Spleen (tissue), 11 donors: ENCODE data around the gene CRELD2. TPM values are rescaled to one million over a fixed set of nuclear protein-coding genes. Genes with fewer than 3 reads are reported as not detected.

Source experiments
- DNase-seq: peaks from one replicate; pipeline ENCODE4 v3.0.0-alpha.2; 2020
- H3K27ac ChIP-seq, 8 donors: fragments of 200-600 bp; sonication (generic) in 7 of 8; 1 replicate in 4 of 8; 2 replicates in 4 of 8; pipeline versions ENCODE4 v1.5.0 to v1.8.0; 2016 to 2021; ENCODE audit warnings: inconsistent platforms in 4 of 8, mild to moderate bottlenecking in 4 of 8, moderate library complexity in 1 of 8
- H3K27me3 ChIP-seq, 7 donors: fragments of 200-600 bp; sonication (generic) in 6 of 7; replicated peaks in 1 of 7; 1 replicate in 4 of 7; 2 replicates in 3 of 7; pipeline versions ENCODE4 v1.5.0 to v1.8.0; 2016 to 2021; ENCODE audit warnings: inconsistent platforms in 3 of 7, mild to moderate bottlenecking in 1 of 7
- H3K36me3 ChIP-seq, 6 donors: fragments of 200-600 bp; sonication (generic) in 5 of 6; 1 replicate in 4 of 6; 2 replicates in 2 of 6; pipeline versions ENCODE4 v1.5.0 to v1.8.0; 2016 to 2021; ENCODE audit warnings: inconsistent platforms in 2 of 6
- H3K4me1 ChIP-seq, 6 donors: fragments of 200-600 bp; sonication (generic) in 5 of 6; 1 replicate in 3 of 6; 2 replicates in 3 of 6; pipeline versions ENCODE4 v1.5.0 to v1.8.0; 2016 to 2021; ENCODE audit warnings: inconsistent platforms in 3 of 6
- H3K4me3 ChIP-seq, 8 donors: fragments of 200-600 bp; sonication (generic) in 7 of 8; 1 replicate in 4 of 8; 2 replicates in 4 of 8; pipeline versions ENCODE4 v1.5.0 to v1.8.0; 2016 to 2021; ENCODE audit warnings: inconsistent platforms in 4 of 8, mild to moderate bottlenecking in 4 of 8, moderate library complexity in 2 of 8
- H3K9me3 ChIP-seq, 8 donors: fragments of 200-600 bp; sonication (generic) in 7 of 8; 1 replicate in 4 of 8; 2 replicates in 4 of 8; pipeline versions ENCODE4 v1.5.0 to v1.8.0; 2016 to 2021; ENCODE audit warnings: inconsistent platforms in 4 of 8
- POLR2A ChIP-seq, 3 donors: fragments of 450-650 bp; IDR thresholded peaks; one replicate each; pipeline ENCODE4 v1.5.1; 2017; ENCODE audit warnings: antibody characterized with exemption in 3 of 3, mild to moderate bottlenecking in 1 of 3
- POLR2AphosphoS5 ChIP-seq, 3 donors: sonication (generic); formaldehyde crosslinking; IDR thresholded peaks; one replicate each; pipeline ENCODE4 v1.5.1; 2017; ENCODE audit warnings: antibody characterized with exemption in 3 of 3
- WGBS, 5 donors: extraction: QIAGEN DNeasy Blood & Tissue Kit in 3 of 5; methylation state at CpG; one replicate each; pipeline versions ENCODE4 v1.1.5 to v1.1.7; 2013 to 2018; 5-methylcytosine and 5-hydroxymethylcytosine counted together
- intact Hi-C: fragments of 100-400 bp; cut with DNase I; formaldehyde crosslinking; loops from one replicate; pipeline ENCODE4 v1.15.0; 2023; ENCODE audit warnings: low total_unique reads
- polyA plus RNA-seq, 3 donors: library from polyadenylated mRNA; stranded (reverse); fragments of 200-250 nt; gene quantifications; one replicate each; pipeline ENCODE4 v1.2.1, GENCODE V29; 2013
- total RNA-seq, 7 donors: library from RNA; depleted of rRNA in 3 of 7; stranded (reverse); fragments of >200 nt in 3 of 7; fragmentation: NEBNext Ultra II Directional in 4 of 7; extraction: Animal tissue kit (Norgen Biotek cat#: 25700) in 4 of 7; gene quantifications; one replicate each; pipeline versions ENCODE4 v1.1.0 to v1.2.1, GENCODE V29; 2016 to 2021
- TF ChIP-seq, protein P1 (sequence below), 11 experiments: fragments of 200-600 bp in 7 of 11; fragments of 450-650 bp in 4 of 11; sonication (generic) in 4 of 11; IDR thresholded peaks in 8 of 11; conservative IDR thresholded peaks in 3 of 11; 1 replicate in 7 of 11; 2 replicates in 4 of 11; pipeline versions ENCODE4 v1.4.0 to v1.8.0; 2016 to 2021; ENCODE audit warnings: antibody characterized with exemption in 11 of 11, inconsistent platforms in 4 of 11, mild to moderate bottlenecking in 1 of 11
- donor health status: healthy with polysubstance abuse.
- donor health status: DM: no; HTN: no; CAD: no; lungs with moderate emphysema.
- donor health status: DM: no; HTN: no; CAD: no.
- donor health status: Bipolar disorder and iron deficiency.
- donor health status: healthy.
- donor health status: DM: no; HTN: no; CAD: no.
- donor health status: DM: yes; HTN: yes; CAD: no.

CRELD2 gene
- total and polyA plus RNA-seq, 10 donors = 16.2 to 46.3 (median 34.9) TPM

DNA sequence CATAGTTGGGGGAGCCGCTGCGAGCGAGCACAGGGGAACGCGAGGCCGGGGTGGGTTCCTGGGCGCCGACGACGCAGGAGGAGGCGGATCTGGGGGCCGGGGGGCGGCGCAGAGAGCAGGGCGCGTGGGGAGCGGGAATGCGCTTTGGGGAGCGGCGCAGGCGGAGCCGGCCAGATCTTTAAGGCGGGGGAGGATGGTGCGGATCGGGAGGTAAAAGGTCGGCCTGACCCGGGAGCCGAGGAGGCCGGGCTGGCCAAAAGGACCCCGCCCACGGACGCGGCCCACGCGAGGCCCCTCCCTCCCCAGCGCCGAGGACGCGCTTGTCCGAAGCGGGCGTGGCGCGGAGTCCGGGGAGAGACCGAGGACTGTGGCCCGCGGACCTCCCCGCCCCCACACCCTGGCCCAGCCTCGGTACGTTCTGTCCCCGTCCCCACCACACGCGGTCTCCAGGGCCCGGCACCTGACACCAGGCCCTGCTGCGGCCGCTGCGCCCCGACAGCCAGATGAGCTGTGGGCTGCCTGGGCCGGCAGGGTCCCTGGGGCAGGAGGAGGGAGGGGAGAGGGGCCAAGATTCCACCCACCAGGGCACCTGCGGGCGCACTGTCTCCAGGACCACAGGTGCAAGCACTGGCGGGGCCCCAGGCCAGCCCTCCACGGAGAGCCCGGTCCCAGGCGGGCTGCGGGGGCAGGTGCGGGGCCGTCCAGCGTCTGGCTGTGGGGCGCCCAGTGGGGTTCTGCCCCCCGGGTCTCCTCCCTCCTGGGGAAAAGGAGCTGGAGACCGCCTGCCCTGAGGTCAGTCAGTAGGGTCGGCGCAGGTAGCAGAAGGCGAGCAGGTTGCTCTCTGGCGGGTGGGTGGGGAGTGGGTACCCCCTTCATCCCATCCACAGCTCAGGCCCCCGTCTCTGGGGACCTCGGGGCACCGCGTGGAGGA lies 53.1 kb downstream of the CRELD2 start:
- Histone ChIP-seq H3K27ac (peak overlapping the region; percentile 74 to 99 (median 84)), H3K27me3 (peaks cover 0 to 12% (median 0%) of the 10 kb centered on the region in 7 donors), H3K9me3 (no peaks in the 10 kb centered on the region), H3K36me3 (no peaks in the 10 kb centered on the region), H3K4me1 (peaks cover 23 to 73% (median 63%) of the 10 kb centered on the region in 6 donors), H3K4me3 (peak overlapping the region; percentile 30 to 70 (median 43))
- intact Hi-C loops = loop anchor here (5.0 kb wide), 1 partner anchor 39 kb away; no protein-coding TSS in a partner anchor
- DNase-seq = peak; percentile 94
- 2 to 8% (median 8%) methylated on average over 26 to 81 of the region's 81 CpGs for WGBS, 5 donors
- TF ChIP-seq POLR2AphosphoS5 (IDR thresholded peaks at IDR 0.05) = peak; percentile 31 to 70 (median 52)
- TF ChIP-seq, protein P1, sequence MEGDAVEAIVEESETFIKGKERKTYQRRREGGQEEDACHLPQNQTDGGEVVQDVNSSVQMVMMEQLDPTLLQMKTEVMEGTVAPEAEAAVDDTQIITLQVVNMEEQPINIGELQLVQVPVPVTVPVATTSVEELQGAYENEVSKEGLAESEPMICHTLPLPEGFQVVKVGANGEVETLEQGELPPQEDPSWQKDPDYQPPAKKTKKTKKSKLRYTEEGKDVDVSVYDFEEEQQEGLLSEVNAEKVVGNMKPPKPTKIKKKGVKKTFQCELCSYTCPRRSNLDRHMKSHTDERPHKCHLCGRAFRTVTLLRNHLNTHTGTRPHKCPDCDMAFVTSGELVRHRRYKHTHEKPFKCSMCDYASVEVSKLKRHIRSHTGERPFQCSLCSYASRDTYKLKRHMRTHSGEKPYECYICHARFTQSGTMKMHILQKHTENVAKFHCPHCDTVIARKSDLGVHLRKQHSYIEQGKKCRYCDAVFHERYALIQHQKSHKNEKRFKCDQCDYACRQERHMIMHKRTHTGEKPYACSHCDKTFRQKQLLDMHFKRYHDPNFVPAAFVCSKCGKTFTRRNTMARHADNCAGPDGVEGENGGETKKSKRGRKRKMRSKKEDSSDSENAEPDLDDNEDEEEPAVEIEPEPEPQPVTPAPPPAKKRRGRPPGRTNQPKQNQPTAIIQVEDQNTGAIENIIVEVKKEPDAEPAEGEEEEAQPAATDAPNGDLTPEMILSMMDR (IDR thresholded peaks at IDR 0.05 in 8 of 11, conservative IDR thresholded peaks at IDR 0.05 in 3 of 11) = no peak

DNA sequence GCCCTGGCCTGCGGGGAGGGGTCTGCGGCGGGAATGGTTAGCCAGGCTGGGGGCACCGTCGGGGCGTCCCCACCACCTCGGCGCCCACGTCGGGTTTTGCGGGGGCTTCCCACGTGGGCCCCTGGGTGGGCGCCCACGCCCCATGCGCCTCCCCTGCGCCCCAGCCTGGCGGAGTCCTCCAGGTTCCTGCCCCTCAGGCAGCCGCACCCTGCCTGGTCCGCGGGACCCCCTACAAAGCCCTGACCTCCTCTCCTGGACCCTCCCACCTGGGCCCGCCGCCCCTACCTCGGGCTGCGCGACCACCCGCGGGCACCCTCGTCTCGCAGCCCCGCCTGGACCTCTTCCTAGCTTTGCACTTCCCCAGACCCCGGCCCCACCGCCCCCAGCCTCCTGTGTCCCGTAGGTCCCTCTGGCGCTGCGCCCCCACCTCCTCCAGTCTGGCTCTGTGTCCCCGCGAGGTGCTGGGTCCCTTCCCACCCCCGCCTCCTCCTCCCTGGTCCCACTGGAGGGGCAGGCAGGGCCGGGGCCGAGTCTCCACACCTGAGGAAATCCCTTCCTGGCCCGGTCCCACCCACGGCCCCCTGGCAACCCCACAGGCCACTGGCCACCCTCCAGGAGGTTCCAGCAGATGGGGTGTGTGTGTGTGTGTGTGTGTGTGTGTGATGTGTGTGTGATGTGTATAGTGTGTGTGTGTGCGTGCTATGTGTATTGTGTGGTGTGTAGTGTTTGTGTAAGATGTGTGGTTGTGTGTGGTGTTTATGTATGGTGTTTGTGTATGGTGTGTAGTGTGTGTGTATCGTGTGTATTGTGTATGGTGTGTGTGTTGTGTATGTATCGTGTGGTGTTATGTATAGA lies 54.0 kb downstream of the CRELD2 start:
- intact Hi-C loops = loop anchor here (5.0 kb wide), 1 partner anchor 40 kb away; no protein-coding TSS in a partner anchor
- H3K27ac ChIP-seq = peak overlapping the region in 4 of 8 donors; percentile 87 to 99 (median 96)
- WGBS, 5 donors = 43 to 55% (median 50%) methylated on average over 28 to 45 of the region's 45 CpGs
- DNase-seq = peak; percentile 81
- no peaks in the 10 kb centered on the region for H3K36me3 ChIP-seq
- peaks cover 0 to 12% (median 0%) of the 10 kb centered on the region in 7 donors for H3K27me3 ChIP-seq
- H3K9me3 ChIP-seq = no peaks in the 10 kb centered on the region
- H3K4me3 ChIP-seq = peak overlapping the region in 4 of 8 donors; percentile 43 to 70 (median 49)
- TF ChIP-seq POLR2A (IDR thresholded peaks at IDR 0.05) = no peak
- no peak for TF ChIP-seq POLR2AphosphoS5 (IDR thresholded peaks at IDR 0.05)
- peaks cover 16 to 71% (median 57%) of the 10 kb centered on the region in 6 donors for H3K4me1 ChIP-seq

DNA sequence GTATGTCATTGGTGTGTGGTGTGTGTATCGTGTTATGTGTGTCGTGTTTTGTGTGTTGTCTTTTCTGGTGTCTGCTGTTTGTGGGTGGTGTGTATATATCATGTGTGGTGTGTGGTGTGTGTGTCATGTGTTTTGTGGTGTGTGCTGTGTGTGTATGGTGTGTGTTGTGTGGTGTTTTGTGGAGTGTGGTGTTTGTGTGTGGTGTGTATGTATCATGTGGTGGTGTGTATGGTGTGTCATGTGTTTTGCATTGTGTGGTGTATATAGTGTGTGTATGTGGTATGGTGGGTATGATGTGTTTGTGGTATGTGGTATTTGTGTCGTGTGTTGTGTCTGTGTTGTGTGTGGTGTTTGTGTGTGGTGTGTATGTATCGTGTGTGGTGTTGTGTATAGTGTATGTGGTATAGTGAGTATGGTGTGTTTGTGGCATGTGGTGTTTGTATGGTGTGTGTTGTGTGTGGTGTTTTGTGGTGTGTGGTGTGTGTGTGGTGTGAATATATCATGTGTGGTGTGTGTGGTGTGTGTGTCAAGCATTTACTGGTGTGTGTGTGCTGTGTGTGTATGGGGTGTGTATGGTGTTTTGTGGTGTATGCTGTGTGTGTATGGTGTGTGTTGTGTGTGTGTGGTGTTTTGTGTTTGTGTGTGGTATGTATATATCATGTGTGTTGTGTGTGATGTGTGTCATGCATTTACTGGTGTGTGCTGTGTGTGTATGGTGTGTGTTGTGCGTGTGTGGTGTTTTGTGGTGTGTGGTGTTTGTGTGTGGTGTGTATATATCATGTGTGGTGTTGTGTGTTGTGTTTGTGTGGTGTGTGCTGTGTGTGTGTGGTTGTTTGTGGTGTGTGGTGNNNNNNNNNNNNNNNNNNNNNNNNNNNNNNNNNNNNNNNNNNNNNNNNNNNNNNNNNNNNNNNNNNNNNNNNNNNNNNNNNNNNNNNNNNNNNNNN lies 54.9 kb downstream of the CRELD2 start:
- H3K9me3 ChIP-seq = no peaks in the 10 kb centered on the region
- no peak for DNase-seq
- no peak overlapping the region for H3K4me3 ChIP-seq
- H3K27me3 ChIP-seq = peaks cover 0 to 12% (median 0%) of the 10 kb centered on the region in 7 donors
- 90 to 95% (median 92%) methylated on average over 5 of the region's 5 CpGs for WGBS, 5 donors
- TF ChIP-seq POLR2AphosphoS5 (IDR thresholded peaks at IDR 0.05) (no peak), POLR2A (IDR thresholded peaks at IDR 0.05) (no peak)
- TF ChIP-seq, protein P1 (IDR thresholded peaks at IDR 0.05 in 8 of 11, conservative IDR thresholded peaks at IDR 0.05 in 3 of 11) = peak in 1 of 11 experiments; percentile 3
- peaks cover 13 to 62% (median 48%) of the 10 kb centered on the region in 6 donors for H3K4me1 ChIP-seq
- intact Hi-C loops = loop anchor here (5.0 kb wide), 1 partner anchor 41 kb away; no protein-coding TSS in a partner anchor
- H3K36me3 ChIP-seq = no peaks in the 10 kb centered on the region
- H3K27ac ChIP-seq = peak overlapping the region in 1 of 8 donors; percentile 14
